ENCODE measurements around the gene TCERG1L. TPM values are rescaled to one million over a fixed set of nuclear protein-coding genes. Genes with fewer than 3 reads are reported as not detected.
"Not testable (repeated sequence)": the region's sequence is repeated elsewhere in the genome, so short reads cannot be mapped to it uniquely, and the experiment has no call there.

Gene TCERG1L
- polyA plus RNA-seq, 3 donors from 2014 or later, result not detected

DNA sequence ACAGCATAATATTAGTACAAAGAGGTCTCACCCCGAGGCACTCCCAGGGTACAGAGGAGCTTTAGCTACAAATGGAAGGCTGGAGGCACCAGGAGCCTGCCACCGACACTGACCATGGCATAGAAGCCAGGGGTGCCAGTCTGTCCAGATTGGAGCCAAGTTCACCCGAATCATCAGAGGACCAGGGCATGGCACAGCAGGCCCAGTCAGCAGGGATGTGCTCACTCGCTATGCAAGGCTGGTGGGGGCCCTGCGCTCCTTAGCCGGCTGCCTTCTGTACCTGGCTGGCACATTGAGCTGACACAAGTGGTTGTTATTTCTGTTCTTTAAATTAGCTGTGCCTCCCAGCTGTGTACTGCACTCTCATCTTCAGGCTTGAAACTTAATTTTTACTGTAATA lies 149.3 kb downstream of the TCERG1L start:
- Mint-ChIP-seq H3K27ac (no peak overlapping the region), H3K4me1 (no peaks in the 10 kb centered on the region), H3K36me3 (no peaks in the 10 kb centered on the region), H3K4me3 (no peak overlapping the region), H3K9me3 (no peaks in the 10 kb centered on the region), H3K27me3 (ENCODE audit: low read depth in 3 of 3) (peaks cover 2 to 4% (median 4%) of the 10 kb centered on the region in 3 donors)
- DNase-seq, result no peak

DNA sequence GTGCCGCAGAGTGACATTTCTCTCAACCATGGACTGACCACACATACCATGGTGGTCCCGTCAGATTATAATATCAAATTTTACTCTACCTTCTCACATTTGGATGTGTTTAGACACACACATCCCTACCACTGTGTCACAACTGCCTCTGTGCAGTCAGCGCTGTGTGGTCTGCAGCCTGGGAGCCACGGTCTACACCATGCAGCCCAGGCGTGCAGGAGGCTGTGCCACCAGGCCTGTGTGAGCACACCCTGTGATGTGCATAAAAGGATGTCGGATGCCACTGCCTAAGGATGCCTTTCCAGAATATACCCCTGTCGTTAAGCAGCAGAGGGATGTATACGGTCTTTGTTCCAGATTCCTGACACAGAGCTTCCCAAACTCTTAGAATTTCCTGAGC lies 150.4 kb downstream of the TCERG1L start:
- Mint-ChIP-seq H3K27me3 (ENCODE audit: low read depth in 3 of 3) (peaks cover 4 to 6% (median 6%) of the 10 kb centered on the region in 3 donors), H3K4me3 (no peak overlapping the region), H3K27ac (no peak overlapping the region), H3K4me1 (no peaks in the 10 kb centered on the region), H3K9me3 (no peaks in the 10 kb centered on the region), H3K36me3 (no peaks in the 10 kb centered on the region)
- DNase-seq, result no peak

DNA sequence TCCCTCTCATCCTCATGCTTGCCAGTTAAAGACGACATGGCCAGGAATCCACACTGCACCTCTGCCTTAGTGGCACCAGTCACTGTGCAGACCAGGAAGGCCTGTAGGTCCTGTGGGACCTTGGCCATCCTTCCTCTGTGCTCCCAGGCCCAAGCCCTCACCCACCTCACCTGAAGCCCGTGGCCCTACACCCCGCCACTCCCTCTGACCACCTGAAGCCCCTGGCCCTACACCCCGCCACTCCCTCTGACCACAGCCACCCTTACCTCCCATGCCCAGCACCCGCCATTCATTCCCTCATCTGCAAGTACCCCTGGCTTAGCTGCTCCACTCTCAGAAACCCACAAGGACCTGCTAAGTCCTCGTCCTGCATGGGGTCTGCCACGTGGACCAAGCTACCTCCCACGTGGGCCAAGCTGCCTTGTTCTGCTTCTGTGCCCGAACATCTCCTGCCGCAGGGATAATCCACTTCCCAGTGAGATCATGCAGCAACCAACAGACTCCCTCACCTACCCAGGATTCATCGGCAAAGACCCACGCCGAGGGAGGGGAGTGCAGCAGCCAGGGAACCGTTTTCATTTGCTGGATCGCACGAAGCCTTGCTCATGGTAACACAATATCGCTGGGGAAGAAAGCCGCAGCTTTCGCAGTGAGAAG lies 151.2 kb downstream of the TCERG1L start:
- no peak for DNase-seq
- Mint-ChIP-seq H3K36me3 (no peaks in the 10 kb centered on the region), H3K9me3 (no peaks in the 10 kb centered on the region), H3K4me1 (no peaks in the 10 kb centered on the region), H3K27ac (no peak overlapping the region), H3K4me3 (no peak overlapping the region), H3K27me3 (ENCODE audit: low read depth in 3 of 3) (peaks cover 4 to 6% (median 6%) of the 10 kb centered on the region in 3 donors)

DNA sequence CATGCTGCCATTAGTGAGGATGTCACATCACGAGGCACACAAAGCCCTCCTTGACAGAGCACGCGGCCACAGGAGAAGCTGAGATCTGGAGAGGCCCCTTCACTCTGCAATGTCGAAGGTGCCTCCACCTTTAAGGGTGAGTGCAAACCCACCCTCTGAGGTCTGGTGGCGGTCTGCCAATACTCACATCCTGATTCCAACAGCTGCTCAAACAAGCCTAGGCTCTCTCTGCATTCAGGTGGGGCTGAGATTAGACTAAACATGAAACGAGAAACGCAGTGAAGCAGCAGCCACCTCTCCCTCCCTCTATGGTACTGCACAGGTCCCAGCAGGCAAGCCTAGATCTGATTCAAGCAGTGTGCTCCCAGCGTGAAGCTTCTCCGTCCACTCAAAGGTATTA lies 151.8 kb downstream of the TCERG1L start:
- Mint-ChIP-seq H3K9me3 (no peaks in the 10 kb centered on the region), H3K36me3 (no peaks in the 10 kb centered on the region), H3K27me3 (ENCODE audit: low read depth in 3 of 3) (peaks cover 4 to 6% (median 6%) of the 10 kb centered on the region in 3 donors), H3K4me1 (no peaks in the 10 kb centered on the region), H3K27ac (no peak overlapping the region), H3K4me3 (no peak overlapping the region)
- DNase-seq, result no peak

DNA sequence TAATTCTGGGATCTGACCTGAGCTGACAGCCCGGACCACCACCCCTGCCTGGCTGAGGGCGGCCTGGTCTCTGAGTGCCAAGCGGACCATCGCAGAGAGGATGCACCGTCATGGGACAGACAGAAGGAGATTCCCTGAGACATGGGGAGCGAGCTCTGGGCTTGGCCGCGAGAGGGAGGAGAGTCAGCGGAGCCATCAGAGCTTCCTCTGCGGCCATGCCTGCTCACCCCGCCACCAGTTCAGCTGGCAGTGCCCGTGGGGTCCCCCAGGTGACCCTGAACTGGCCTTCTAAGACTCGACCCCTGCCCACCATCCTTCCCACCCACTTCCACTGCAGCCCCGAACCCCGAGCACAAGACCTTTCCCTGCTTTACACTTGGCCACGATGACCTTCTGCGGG lies 152.8 kb downstream of the TCERG1L start:
- Mint-ChIP-seq H3K9me3 (no peaks in the 10 kb centered on the region), H3K36me3 (no peaks in the 10 kb centered on the region), H3K4me3 (peak overlapping the region in 1 of 5 donors; percentile 24), H3K27me3 (ENCODE audit: low read depth in 3 of 3) (peaks cover 3 to 6% (median 4%) of the 10 kb centered on the region in 3 donors), H3K4me1 (no peaks in the 10 kb centered on the region), H3K27ac (no peak overlapping the region)
- DNase-seq, result no peak

DNA sequence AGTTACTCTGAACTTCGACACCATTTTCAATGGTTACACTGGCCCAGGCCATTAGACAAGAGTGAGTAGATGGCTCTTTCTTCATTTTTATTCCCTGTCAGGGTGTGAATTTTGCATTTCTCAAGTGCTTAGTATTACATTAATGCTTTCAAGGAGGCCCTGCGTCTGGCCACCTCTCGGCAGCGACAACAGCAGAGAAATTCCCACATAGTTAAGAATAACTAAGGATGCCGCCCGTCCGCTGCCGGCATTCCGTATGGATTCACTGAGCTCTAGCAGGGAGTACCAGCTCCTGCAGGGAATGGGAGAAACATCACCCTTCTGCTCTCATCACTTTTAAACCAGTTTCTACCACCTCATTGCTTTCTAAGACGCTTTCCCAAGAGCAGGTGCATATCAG lies 153.6 kb downstream of the TCERG1L start:
- Mint-ChIP-seq H3K36me3 (no peaks in the 10 kb centered on the region), H3K9me3 (no peaks in the 10 kb centered on the region), H3K27ac (no peak overlapping the region), H3K4me1 (no peaks in the 10 kb centered on the region), H3K27me3 (ENCODE audit: low read depth in 3 of 3) (peaks cover 3 to 6% (median 4%) of the 10 kb centered on the region in 3 donors), H3K4me3 (no peak overlapping the region)
- no peak for DNase-seq

DNA sequence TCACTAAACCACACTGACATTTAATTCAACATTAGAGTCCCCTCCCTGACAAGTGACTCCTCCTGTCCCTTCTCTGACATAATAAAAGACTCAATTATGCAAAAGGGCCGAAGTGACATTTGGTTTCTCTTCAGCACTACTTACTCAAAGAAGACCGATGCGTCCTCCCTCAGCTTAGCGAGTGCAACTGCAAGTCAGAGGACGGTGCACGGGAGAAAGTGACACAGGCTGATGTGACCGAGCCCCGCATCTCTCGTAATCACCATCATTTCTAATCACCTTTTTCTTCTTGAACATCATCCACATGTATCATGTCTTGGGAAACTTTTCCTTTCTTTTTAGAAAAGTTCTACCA lies 155.7 kb downstream of the TCERG1L start:
- no peaks in the 10 kb centered on the region for H3K36me3 Mint-ChIP-seq
- H3K27me3 Mint-ChIP-seq (ENCODE audit: low read depth in 3 of 3), result peaks cover 4 to 8% (median 6%) of the 10 kb centered on the region in 3 donors
- peaks cover 0 to 4% (median 0%) of the 10 kb centered on the region in 6 donors for H3K9me3 Mint-ChIP-seq
- no peak overlapping the region for H3K27ac Mint-ChIP-seq
- no peaks in the 10 kb centered on the region for H3K4me1 Mint-ChIP-seq
- no peak for DNase-seq
- no peak overlapping the region for H3K4me3 Mint-ChIP-seq

DNA sequence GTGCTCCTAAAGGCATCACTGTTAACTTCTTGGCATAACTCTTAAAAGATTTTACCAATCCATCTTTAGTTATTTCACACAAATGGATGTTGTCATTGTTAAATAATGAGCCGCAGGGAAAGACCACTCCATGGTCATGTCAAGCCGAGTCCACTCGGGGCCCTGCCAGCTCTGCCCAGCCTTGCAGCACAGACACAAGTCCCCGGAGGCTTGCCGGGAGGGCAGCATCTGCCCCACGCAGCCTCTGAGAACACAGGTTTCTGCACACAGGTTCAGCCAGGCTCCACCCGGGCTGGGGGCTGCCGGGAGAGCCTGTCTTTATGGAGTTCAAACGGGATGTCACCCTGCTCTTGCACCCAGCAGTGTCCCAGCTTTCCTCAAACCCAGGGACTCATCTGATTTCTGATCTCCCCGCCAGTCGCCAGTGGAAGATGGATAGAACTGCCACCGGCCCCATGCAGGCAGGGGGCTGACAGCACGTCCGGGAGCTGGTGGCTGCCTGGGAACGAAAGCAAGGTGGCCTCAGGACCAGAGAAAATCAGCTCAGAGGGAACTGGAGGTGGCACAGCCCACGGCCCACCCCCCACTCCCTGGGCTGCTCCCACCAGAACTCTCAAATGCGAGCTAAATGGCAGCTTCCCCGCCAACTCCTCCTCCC lies 156.2 kb downstream of the TCERG1L start:
- Mint-ChIP-seq H3K4me3 (no peak overlapping the region), H3K27ac (no peak overlapping the region)
- DNase-seq, result no peak

DNA sequence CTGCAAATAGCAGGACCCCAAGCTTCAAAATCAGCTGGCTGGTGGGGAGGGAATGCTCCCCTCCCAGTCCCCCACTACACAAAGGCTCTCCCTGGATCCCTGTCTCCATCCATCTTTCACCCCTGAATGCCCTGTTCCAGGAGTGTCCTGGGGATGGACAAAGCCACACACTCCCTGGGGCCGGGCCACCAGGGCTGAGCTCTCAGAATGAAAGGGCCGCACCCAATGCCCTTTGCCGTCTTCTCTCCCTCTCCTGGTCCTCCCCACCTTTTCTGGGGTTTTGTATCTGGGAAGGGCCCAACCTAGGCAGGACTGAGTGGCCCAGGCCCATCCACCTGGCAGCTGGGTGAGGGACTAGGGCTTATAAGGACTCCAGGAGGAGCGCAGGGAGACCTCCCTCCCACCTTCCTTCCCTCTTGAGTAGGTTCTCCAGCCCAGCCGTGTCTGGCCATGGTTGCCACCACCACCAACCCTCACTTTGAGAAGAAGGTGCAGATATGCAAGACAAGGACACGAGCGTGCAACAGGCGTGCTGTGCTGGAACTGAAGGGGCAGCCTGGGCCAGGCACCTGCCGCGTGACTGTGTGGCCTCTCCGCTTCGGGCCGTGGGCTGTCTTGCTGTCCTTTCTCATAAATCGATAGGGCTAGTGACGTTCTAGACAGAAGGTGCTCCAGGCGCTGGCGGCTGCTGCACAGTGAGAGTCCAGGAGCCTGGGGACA lies 157.1 kb downstream of the TCERG1L start:
- Mint-ChIP-seq H3K36me3 (no peaks in the 10 kb centered on the region), H3K27ac (no peak overlapping the region), H3K4me1 (no peaks in the 10 kb centered on the region), H3K9me3 (peaks cover 0 to 4% (median 0%) of the 10 kb centered on the region in 6 donors), H3K4me3 (no peak overlapping the region), H3K27me3 (ENCODE audit: low read depth in 3 of 3) (peaks cover 2 to 8% (median 7%) of the 10 kb centered on the region in 3 donors)
- DNase-seq, result no peak

More for the DNA sequence above, 156.2 kb downstream of the TCERG1L start:
- Mint-ChIP-seq H3K4me1 (no peaks in the 10 kb centered on the region), H3K27me3 (ENCODE audit: low read depth in 3 of 3) (peaks cover 4 to 8% (median 6%) of the 10 kb centered on the region in 3 donors), H3K9me3 (peaks cover 0 to 4% (median 0%) of the 10 kb centered on the region in 6 donors), H3K36me3 (no peaks in the 10 kb centered on the region)

DNA sequence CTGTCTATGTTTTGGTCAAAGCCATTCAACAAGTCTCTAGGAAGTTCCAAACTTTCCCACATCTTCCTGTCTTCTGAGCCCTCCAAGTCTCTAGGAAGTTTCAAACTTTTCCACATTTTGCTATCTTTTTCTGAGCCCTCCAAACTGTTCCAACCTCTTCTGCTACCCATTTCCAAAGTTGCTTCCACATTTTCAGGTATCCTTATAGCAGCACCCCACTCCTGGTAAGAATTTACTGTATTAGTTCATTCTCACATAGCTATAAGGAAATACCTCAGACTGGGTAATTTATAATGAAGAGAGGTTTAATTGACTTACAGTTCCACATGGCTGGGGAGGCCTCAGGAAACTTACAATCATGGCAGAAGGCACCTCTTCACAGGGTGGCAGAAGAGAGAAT lies 159.1 kb downstream of the TCERG1L start:
- DNase-seq; H3K27ac Mint-ChIP-seq; H3K27me3 Mint-ChIP-seq (ENCODE audit: low read depth in 3 of 3); H3K9me3 Mint-ChIP-seq; H3K36me3 Mint-ChIP-seq; H3K4me3 Mint-ChIP-seq; H3K4me1 Mint-ChIP-seq: not testable (repeated sequence)

DNA sequence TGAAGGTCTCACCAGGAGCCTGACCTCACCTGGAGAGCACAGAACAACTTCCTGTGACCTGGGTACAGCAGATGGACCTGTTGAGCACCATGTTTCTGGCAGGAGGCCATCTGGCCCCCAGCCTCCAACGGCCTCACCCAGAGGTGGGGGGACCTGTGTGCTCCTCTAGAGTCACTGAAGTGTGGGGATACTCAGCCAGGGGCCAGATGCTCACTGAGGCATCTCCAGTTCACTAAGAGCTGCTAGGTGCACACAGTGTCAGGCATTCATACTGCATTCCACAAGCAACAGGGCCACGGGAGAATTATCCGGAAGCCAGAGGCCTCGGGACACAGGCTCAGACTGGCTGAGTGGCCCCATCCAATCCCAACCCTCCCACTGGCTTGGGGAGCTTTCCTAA lies 161.4 kb downstream of the TCERG1L start:
- peaks cover 0 to 6% (median 5%) of the 10 kb centered on the region in 3 donors for H3K27me3 Mint-ChIP-seq (ENCODE audit: low read depth in 3 of 3)

DNA sequence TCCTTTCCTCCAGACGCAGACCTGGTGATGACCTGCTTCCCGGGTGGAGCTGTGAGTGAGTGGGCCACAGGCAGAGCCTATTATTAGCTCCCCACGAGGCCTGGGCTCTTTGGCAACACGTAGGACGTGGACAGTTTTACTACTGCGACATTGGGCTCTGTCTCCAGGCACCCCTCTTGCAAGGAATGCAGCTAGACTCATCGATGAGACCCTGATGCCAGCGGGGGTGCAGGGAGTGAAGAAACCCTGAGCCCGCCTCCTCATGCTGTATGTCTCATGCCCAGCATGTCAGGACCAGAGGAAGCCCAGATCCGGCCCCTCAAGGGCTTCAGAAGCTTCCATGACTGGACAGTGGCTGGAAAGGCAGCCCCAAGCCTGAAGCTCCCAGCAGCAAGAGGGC lies 161.9 kb downstream of the TCERG1L start:
- peaks cover 0 to 6% (median 5%) of the 10 kb centered on the region in 3 donors for H3K27me3 Mint-ChIP-seq (ENCODE audit: low read depth in 3 of 3)
- peaks cover 0 to 4% (median 0%) of the 10 kb centered on the region in 6 donors for H3K9me3 Mint-ChIP-seq
- no peak overlapping the region for H3K27ac Mint-ChIP-seq
- no peak overlapping the region for H3K4me3 Mint-ChIP-seq
- H3K4me1 Mint-ChIP-seq, result no peaks in the 10 kb centered on the region
- no peak for DNase-seq
- H3K36me3 Mint-ChIP-seq, result no peaks in the 10 kb centered on the region

More for the DNA sequence above, 161.4 kb downstream of the TCERG1L start:
- Mint-ChIP-seq H3K4me1 (no peaks in the 10 kb centered on the region), H3K9me3 (peaks cover 0 to 4% (median 0%) of the 10 kb centered on the region in 6 donors), H3K36me3 (no peaks in the 10 kb centered on the region), H3K4me3 (no peak overlapping the region), H3K27ac (no peak overlapping the region)
- no peak for DNase-seq

DNA sequence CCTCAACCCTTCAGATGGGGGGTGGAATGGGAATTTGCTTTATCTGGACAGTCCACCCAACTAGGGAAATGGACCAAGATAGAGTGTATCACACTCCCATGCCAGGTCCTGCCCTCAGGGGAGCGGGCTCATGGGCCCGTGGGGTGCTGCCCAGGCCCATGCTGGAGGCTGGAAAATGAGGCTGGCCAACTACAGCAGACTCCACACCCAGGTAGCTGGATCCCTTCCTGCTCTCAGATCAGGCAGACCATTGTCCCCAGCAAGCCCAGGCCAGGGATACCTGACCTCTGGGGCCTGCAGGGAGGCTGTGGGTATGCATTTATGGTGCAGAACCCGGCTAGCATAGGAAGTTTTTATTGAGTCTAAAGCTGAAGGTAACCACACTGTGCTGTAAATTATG lies 162.4 kb downstream of the TCERG1L start:
- no peak overlapping the region for H3K4me3 Mint-ChIP-seq
- DNase-seq, result no peak
- no peak overlapping the region for H3K27ac Mint-ChIP-seq
- H3K4me1 Mint-ChIP-seq, result no peaks in the 10 kb centered on the region
- peaks cover 0 to 6% (median 4%) of the 10 kb centered on the region in 3 donors for H3K27me3 Mint-ChIP-seq (ENCODE audit: low read depth in 3 of 3)
- no peaks in the 10 kb centered on the region for H3K36me3 Mint-ChIP-seq
- H3K9me3 Mint-ChIP-seq, result peaks cover 0 to 4% (median 0%) of the 10 kb centered on the region in 6 donors

DNA sequence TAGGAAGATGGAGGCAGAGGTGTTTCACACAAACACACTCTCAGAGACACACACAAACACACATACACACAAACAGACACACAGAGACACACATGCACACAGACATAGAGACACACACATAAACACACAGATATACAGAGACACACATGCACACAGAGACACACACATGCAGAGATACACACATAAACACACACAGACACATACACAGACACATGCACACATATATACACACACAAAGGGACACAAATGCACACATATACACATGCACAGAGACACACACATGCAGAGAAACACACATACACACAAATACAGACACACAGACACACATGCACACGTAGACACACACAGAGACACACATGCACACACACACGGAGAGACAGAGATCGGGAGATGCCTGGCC lies 163.3 kb downstream of the TCERG1L start:
- Mint-ChIP-seq H3K4me1 (no peaks in the 10 kb centered on the region), H3K9me3 (peaks cover 0 to 4% (median 0%) of the 10 kb centered on the region in 6 donors), H3K4me3 (no peak overlapping the region), H3K36me3 (no peaks in the 10 kb centered on the region), H3K27me3 (ENCODE audit: low read depth in 3 of 3) (peaks cover 0 to 6% (median 4%) of the 10 kb centered on the region in 3 donors), H3K27ac (no peak overlapping the region)
- DNase-seq, result no peak

Data from immature natural killer cell (primary cell).